UCSD-AML1 (cell line): ENCODE results near the gene ATG9B.

Experiments
- DNase-seq: peaks from one replicate; lab custom pipeline; 2025; ENCODE audit not compliant: unreplicated experiment; lab: John Stamatoyannopoulos, UW

Gene ATG9B

GRCh38 chr7:151024435-151025056 is at the start of gene ATG9B:
Gene ATG9B, minus strand, starts transcription at chr7:151024494. Its CDS starts 71 bp downstream, at chr7:151024423.
- DNase-seq, result no peak

GRCh38 chr7:151073990-151074389 is 49.7 kb upstream of the ATG9B start:
- no peak for DNase-seq

- DNase-seq, result no peak
These were observed 47.0 kb upstream of the ATG9B start for GRCh38 chr7:151071032-151071866.

GRCh38 chr7:151070574-151070960 is 46.3 kb upstream of the ATG9B start:
- DNase-seq, result no peak

GRCh38 chr7:151069841-151070573 is 45.7 kb upstream of the ATG9B start:
- DNase-seq, result no peak

- DNase-seq, result no peak
These were observed 43.9 kb upstream of the ATG9B start for GRCh38 chr7:151068069-151068773.

- DNase-seq, result no peak
These were observed 42.1 kb upstream of the ATG9B start for GRCh38 chr7:151066273-151066974.

- DNase-seq, result no peak
These were observed 41.2 kb upstream of the ATG9B start for GRCh38 chr7:151065516-151065915.

GRCh38 chr7:151064993-151065392 is 40.7 kb upstream of the ATG9B start:
- DNase-seq, result no peak

- no peak for DNase-seq
These were observed 40.2 kb upstream of the ATG9B start for GRCh38 chr7:151064454-151064853.

- DNase-seq, result no peak
These were observed 38.9 kb upstream of the ATG9B start for GRCh38 chr7:151063212-151063561.

- no peak for DNase-seq
These were observed 38.3 kb upstream of the ATG9B start for GRCh38 chr7:151062399-151063211.

GRCh38 chr7:151062111-151062398 is 37.8 kb upstream of the ATG9B start:
- no peak for DNase-seq

- no peak for DNase-seq
These were observed 37.2 kb upstream of the ATG9B start for GRCh38 chr7:151061213-151062110.

- DNase-seq, result peak; percentile 16
These were observed 36.3 kb upstream of the ATG9B start for GRCh38 chr7:151060416-151061212.

- DNase-seq, result no peak
These were observed 35.8 kb upstream of the ATG9B start for GRCh38 chr7:151060113-151060415.

- DNase-seq, result peak; percentile 63
These were observed 35.2 kb upstream of the ATG9B start, which contains the start of gene SLC4A2 for GRCh38 chr7:151059367-151060112. Gene SLC4A2, plus strand, starts transcription at chr7:151059589. Its CDS starts 2,399 bp downstream, at chr7:151061988.
